ENCODE data around the gene DLG2.

DNA sequence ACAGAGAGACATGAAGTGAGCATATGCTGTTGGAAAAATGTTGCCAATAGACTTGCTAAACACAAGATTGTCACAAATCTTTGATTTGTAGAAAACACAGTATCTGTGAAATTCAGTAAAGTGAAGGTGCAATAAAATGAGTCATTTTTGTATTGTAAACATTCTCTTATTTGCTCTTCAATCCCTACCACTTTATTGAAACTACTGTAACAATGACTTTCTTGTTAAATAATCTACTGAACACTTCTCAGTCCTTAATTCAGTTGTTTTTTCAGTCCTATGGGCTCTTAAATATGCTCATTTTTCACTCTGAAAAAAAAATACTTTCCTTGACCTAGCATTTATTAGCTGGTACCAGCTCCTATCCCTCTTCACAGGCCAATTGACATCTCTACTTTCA lies 531.9 kb downstream of the DLG2 start:
- TF ChIP-seq, protein P1, sequence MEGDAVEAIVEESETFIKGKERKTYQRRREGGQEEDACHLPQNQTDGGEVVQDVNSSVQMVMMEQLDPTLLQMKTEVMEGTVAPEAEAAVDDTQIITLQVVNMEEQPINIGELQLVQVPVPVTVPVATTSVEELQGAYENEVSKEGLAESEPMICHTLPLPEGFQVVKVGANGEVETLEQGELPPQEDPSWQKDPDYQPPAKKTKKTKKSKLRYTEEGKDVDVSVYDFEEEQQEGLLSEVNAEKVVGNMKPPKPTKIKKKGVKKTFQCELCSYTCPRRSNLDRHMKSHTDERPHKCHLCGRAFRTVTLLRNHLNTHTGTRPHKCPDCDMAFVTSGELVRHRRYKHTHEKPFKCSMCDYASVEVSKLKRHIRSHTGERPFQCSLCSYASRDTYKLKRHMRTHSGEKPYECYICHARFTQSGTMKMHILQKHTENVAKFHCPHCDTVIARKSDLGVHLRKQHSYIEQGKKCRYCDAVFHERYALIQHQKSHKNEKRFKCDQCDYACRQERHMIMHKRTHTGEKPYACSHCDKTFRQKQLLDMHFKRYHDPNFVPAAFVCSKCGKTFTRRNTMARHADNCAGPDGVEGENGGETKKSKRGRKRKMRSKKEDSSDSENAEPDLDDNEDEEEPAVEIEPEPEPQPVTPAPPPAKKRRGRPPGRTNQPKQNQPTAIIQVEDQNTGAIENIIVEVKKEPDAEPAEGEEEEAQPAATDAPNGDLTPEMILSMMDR (IDR thresholded peaks at IDR 0.05) = no peak
- TF ChIP-seq ZFX (IDR thresholded peaks at IDR 0.05; ENCODE audit: borderline replicate concordance) = no peak

All from 22Rv1 (cell line).